Activated naive CD4-positive, alpha-beta T cell treated with anti-CD3 and anti-CD28 coated beads, Interleukin-2, amount 10 ng/mL, durations not matched to agents 7 days and 5 days (primary cell): Measurements from ENCODE around the gene PAEP.

Experiments used
- CTCF ChIA-PET: fragments of 350-600 bp; sonication (Branson Sonifier 250); formaldehyde crosslinking; loops from one replicate; lab custom pipeline; 2021; ENCODE audit warnings: antibody characterized with exemption; lab: Charles Lee
- DNase-seq: peaks from one replicate; pipeline ENCODE4 v3.0.0-alpha.2; 2020
- H3K27ac Mint-ChIP-seq: one replicate; pipeline ENCODE4 v1.8.0; 2021; ENCODE audit warnings: mild to moderate bottlenecking, moderate library complexity, mixed read lengths
- H3K27me3 Mint-ChIP-seq: one replicate; pipeline ENCODE4 v1.8.0; 2021; ENCODE audit warnings: mild to moderate bottlenecking, mixed read lengths
- H3K36me3 Mint-ChIP-seq: one replicate; pipeline ENCODE4 v1.8.0; 2021; ENCODE audit warnings: mixed read lengths
- H3K4me1 Mint-ChIP-seq: one replicate; pipeline ENCODE4 v1.8.0; 2021; ENCODE audit warnings: mixed read lengths
- H3K4me3 Mint-ChIP-seq: one replicate; pipeline ENCODE4 v1.8.0; 2021; ENCODE audit warnings: mild to moderate bottlenecking, moderate library complexity, mixed read lengths
- H3K9me3 Mint-ChIP-seq: one replicate; pipeline ENCODE4 v1.8.0; 2021; ENCODE audit warnings: mixed read lengths

Gene PAEP

DNA sequence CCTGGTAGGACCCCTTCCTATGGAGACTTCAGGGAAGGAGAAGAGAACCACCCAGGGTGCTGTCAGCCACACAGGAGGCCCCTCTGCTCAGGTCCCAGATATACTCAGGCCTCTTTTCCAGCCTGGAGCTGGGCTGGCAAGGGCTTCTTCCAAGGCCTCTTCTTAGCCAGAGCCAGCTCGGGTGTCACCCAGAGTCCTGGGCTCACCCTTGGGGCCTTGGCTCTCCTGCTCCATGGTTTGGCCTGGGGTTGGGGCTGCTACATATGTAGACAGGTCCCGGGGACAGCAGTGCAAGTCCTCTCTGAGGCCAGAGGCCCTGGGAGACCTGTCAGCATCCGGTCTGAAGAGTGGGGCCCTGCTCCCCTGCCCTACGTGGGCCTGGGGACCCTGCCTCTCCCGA, 22.8 kb downstream of the PAEP start:
- H3K4me3 Mint-ChIP-seq = no peak overlapping the region
- H3K36me3 Mint-ChIP-seq = no peaks in the 10 kb centered on the region
- no peak for DNase-seq
- H3K27ac Mint-ChIP-seq = no peak overlapping the region
- H3K9me3 Mint-ChIP-seq = no peaks in the 10 kb centered on the region
- no peaks in the 10 kb centered on the region for H3K4me1 Mint-ChIP-seq
- H3K27me3 Mint-ChIP-seq = peaks cover 3% of the 10 kb centered on the region
- CTCF ChIA-PET = no interaction called here

- Mint-ChIP-seq H3K4me3 (no peak overlapping the region), H3K27me3 (peaks cover 3% of the 10 kb centered on the region), H3K4me1 (no peaks in the 10 kb centered on the region), H3K36me3 (no peaks in the 10 kb centered on the region), H3K9me3 (no peaks in the 10 kb centered on the region), H3K27ac (no peak overlapping the region)
- CTCF ChIA-PET = no interaction called here
- no peak for DNase-seq
Measured at GRCh38 chr9:135584934-135585333, 23.4 kb downstream of the PAEP start.

GRCh38 chr9:135586601-135587109, 25.1 kb downstream of the PAEP start:
- Mint-ChIP-seq H3K4me1 (no peaks in the 10 kb centered on the region), H3K27me3 (peaks cover 3% of the 10 kb centered on the region), H3K36me3 (no peaks in the 10 kb centered on the region), H3K27ac (no peak overlapping the region), H3K9me3 (no peaks in the 10 kb centered on the region), H3K4me3 (no peak overlapping the region)
- no peak for DNase-seq
- CTCF ChIA-PET = no interaction called here

GRCh38 chr9:135587658-135588057, 26.1 kb downstream of the PAEP start:
- Mint-ChIP-seq H3K4me1 (no peaks in the 10 kb centered on the region), H3K36me3 (no peaks in the 10 kb centered on the region), H3K4me3 (no peak overlapping the region), H3K27ac (no peak overlapping the region), H3K9me3 (no peaks in the 10 kb centered on the region), H3K27me3 (peaks cover 3% of the 10 kb centered on the region)
- CTCF ChIA-PET = no interaction called here
- no peak for DNase-seq

DNA sequence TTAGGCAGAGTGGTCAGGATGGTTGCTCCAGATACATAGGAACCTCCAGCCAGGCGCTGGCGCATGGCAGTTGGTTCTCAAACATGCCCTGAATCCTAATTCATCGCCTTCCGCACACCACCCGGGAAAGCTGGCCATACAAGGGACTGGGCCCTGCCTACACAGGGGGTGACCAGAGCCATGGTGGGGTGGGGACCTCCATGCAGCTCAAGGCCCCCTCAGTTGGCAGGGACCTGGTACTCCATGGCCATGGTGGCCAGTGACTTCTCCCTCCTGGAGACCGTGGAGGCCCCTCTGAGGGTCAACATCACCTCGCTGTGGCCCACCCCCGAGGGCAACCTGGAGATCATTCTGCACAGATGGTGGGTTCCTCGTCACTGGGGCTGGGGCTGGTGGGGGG, 26.8 kb downstream of the PAEP start:
- peaks cover 3% of the 10 kb centered on the region for H3K27me3 Mint-ChIP-seq
- CTCF ChIA-PET = no interaction called here
- no peak for DNase-seq

DNA sequence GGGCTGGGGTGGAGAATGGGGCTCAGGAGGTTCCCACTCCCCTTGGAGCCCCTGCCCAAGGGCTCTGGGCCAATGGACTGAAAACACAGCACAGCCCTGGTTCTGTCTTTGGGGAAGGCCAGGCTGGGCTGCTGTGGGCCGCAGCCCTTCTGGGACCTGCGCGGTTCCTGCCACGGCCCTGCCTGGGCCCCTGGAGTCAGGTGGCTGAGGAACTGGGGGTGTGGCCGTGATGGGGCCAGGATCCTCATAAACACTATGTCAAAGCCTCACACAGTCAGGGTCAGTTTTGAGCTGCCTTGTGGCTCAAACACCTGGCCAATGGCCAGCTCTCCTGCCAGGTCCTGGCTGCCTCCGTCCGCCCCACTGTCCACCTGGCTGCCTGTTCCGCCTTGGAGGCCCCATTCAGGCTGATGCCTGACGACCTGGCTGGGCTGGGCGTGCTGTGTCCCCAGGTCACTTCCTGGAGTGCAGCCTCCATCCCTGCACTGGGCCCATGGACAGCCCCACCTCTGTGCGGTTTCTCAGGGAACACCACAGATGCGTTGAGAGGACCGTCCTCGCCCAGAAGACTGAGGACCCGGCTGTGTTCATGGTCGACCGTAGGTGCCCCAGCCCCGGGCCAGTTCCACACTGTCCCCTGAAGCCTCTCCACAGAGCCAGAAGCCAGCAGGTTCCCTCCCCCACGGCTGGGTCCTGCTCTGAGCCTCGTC, 27.5 kb downstream of the PAEP start:
- Mint-ChIP-seq H3K36me3 (no peaks in the 10 kb centered on the region), H3K27ac (no peak overlapping the region), H3K9me3 (no peaks in the 10 kb centered on the region), H3K27me3 (no peaks in the 10 kb centered on the region), H3K4me3 (no peak overlapping the region), H3K4me1 (no peaks in the 10 kb centered on the region)
- peak; percentile 11 for DNase-seq
- CTCF ChIA-PET = no interaction called here

More for the DNA sequence above, 26.8 kb downstream of the PAEP start:
- Mint-ChIP-seq H3K9me3 (no peaks in the 10 kb centered on the region), H3K4me3 (no peak overlapping the region), H3K36me3 (no peaks in the 10 kb centered on the region), H3K27ac (no peak overlapping the region), H3K4me1 (no peaks in the 10 kb centered on the region)

DNA sequence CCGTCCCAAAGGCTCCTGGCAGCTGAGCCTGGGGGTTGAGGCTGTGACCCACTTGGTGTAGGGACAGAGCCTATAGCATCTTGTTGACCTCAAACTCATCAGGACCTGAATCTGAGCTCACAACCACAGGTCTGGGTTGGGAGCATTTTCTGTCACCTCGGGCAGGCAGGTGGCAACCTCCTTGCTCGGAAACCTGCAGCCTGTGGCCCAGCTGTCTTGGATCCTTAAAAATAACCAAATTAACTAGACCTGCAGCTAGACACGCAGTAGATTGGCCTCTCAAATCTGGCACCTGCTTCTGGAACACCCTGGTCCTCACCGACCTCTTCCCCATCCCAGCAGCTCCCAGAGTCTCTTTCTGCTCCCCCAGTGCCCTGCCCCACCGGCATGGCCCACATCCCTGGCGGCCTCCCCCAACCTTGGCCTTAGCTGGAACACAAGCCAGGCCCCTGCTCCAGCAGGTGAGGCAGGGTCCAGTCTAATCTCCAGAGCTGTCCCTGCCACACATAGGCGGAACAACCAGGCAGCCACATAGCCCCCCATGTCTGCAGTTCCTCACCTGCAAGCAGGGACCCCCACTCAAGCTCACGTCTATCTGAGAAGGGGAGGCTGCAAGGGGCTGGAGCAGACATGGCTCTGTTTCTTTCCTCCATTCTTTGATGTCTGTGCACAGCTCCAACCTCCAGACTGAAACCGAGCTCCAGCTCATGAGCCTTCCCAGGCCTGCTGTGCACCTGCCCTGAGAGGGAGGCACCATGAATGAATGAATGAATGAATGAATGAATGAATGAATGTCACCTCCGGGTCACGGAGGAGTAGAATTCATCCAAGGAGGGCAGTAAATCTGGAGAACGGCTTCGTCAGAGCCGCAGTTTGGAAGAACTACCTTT, 28.3 kb downstream of the PAEP start:
- Mint-ChIP-seq H3K36me3 (no peaks in the 10 kb centered on the region), H3K27ac (no peak overlapping the region), H3K4me1 (no peaks in the 10 kb centered on the region), H3K27me3 (no peaks in the 10 kb centered on the region), H3K4me3 (no peak overlapping the region), H3K9me3 (no peaks in the 10 kb centered on the region)
- peak; percentile 12 for DNase-seq
- CTCF ChIA-PET = no interaction called here

DNA sequence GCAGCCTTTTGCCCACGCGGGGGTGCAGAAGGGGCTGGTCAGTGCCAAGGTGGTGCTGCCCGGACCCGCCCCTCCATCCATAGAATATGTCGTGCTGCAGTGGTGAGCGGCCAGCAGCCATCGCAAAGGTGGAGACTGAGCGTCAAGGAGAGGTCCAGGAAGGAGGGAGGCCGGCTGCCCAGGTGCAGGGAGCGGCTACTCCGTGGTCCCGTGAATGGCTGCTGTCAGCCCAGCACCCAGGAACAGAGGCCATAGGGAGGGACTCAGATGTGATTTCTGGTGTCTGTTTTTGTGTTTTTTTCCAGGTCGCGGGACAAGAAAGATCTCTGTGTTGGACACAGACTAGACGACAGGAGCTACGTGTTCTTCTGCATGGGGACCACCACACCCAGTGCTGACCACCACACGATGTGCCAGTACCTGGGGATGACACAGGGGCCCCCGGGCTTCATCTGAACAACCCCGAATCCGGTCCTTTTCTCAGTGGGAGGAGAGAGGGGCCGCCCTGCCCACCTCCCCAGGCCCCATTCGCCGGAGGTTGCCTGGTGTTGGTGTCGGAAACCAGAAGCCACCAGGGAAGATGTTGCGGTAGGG, 29.0 kb downstream of the PAEP start:
- H3K27ac Mint-ChIP-seq = no peak overlapping the region
- CTCF ChIA-PET = no interaction called here
- no peaks in the 10 kb centered on the region for H3K4me1 Mint-ChIP-seq
- peaks cover 1% of the 10 kb centered on the region for H3K27me3 Mint-ChIP-seq
- DNase-seq = no peak
- no peaks in the 10 kb centered on the region for H3K9me3 Mint-ChIP-seq
- no peak overlapping the region for H3K4me3 Mint-ChIP-seq
- no peaks in the 10 kb centered on the region for H3K36me3 Mint-ChIP-seq

DNA sequence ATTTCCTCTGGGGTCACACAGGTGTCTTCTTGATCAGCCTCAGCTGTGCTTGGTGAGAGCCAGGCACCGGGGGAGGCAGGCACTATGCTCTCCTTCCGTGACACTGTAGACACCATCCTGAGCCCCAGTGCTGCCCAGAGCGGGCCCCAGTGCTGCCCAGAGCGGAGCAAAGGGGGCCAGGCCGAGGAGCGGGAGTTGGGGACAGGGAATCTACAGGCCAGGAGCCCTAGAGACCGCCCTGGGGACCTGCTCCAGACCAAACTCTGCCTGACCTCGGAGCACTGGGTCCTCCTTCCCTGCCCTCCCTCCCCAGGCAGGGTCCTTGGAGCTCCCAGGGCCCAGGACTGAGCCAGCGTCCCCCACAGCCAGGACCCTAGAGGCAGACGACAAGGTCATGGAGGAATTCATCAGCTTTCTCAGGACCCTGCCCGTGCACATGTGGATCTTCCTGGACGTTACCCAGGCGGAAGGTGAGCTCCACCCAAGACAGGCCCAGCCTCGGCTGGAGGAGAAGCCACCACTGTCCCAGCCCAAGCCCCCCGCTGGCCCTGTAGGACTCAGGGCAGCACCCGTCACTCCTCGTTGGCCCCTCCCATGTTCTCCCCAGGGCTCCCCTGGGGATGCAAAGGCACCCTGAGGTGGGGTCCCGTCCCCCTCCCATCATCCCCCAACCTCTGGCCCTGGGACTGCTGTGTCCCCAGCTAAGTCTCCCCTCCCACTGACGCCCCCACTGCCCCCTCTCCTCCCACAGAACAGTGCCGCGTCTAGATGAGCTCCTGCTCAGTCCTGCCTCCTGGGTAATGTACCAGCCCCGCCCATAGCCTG, 30.2 kb downstream of the PAEP start:
- Mint-ChIP-seq H3K4me3 (no peak overlapping the region), H3K4me1 (no peaks in the 10 kb centered on the region), H3K9me3 (no peaks in the 10 kb centered on the region), H3K36me3 (no peaks in the 10 kb centered on the region), H3K27me3 (peaks cover 10% of the 10 kb centered on the region), H3K27ac (no peak overlapping the region)
- peak; percentile 10 for DNase-seq
- CTCF ChIA-PET = no interaction called here

- H3K4me1 Mint-ChIP-seq = no peaks in the 10 kb centered on the region
- H3K4me3 Mint-ChIP-seq = no peak overlapping the region
- peaks cover 13% of the 10 kb centered on the region for H3K27me3 Mint-ChIP-seq
- H3K36me3 Mint-ChIP-seq = no peaks in the 10 kb centered on the region
- no peak for DNase-seq
- no peaks in the 10 kb centered on the region for H3K9me3 Mint-ChIP-seq
- no peak overlapping the region for H3K27ac Mint-ChIP-seq
- CTCF ChIA-PET = no interaction called here
Measured at GRCh38 chr9:135592331-135592590, 30.7 kb downstream of the PAEP start.

DNA sequence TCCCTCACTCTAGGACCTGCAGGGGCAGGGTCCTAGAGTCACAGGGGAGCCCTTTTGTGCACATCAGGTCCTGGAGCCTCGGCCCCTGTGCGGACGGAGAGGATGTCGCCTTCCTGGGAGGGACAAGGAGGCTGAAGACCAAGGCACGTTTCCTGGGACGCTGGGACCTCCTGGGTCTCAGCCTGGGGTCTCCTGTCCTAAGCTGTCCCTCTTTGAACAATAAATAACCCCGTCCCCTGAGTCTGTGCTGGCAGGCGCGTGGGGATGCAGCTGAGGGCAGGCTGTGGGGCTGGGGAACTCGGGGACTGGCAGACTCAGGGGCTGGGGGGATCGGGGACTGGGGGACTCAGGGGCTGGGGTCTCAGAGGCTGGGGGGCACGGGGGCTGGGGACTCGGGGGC, 31.1 kb downstream of the PAEP start:
- CTCF ChIA-PET = no interaction called here
- H3K4me1 Mint-ChIP-seq = no peaks in the 10 kb centered on the region
- DNase-seq = peak; percentile 2
- peaks cover 15% of the 10 kb centered on the region for H3K27me3 Mint-ChIP-seq
- no peak overlapping the region for H3K4me3 Mint-ChIP-seq
- no peak overlapping the region for H3K27ac Mint-ChIP-seq
- no peaks in the 10 kb centered on the region for H3K9me3 Mint-ChIP-seq
- no peaks in the 10 kb centered on the region for H3K36me3 Mint-ChIP-seq

- H3K36me3 Mint-ChIP-seq = no peaks in the 10 kb centered on the region
- H3K4me3 Mint-ChIP-seq = no peak overlapping the region
- no peaks in the 10 kb centered on the region for H3K9me3 Mint-ChIP-seq
- CTCF ChIA-PET = interaction anchor here (0.6 kb wide), 1 partner anchor 30 kb away, joined by 3 read pairs; no protein-coding TSS in a partner anchor
- H3K27ac Mint-ChIP-seq = no peak overlapping the region
- no peaks in the 10 kb centered on the region for H3K4me1 Mint-ChIP-seq
- peaks cover 19% of the 10 kb centered on the region for H3K27me3 Mint-ChIP-seq
- DNase-seq = no peak
Measured at GRCh38 chr9:135596211-135596610, 34.7 kb downstream of the PAEP start.

DNA sequence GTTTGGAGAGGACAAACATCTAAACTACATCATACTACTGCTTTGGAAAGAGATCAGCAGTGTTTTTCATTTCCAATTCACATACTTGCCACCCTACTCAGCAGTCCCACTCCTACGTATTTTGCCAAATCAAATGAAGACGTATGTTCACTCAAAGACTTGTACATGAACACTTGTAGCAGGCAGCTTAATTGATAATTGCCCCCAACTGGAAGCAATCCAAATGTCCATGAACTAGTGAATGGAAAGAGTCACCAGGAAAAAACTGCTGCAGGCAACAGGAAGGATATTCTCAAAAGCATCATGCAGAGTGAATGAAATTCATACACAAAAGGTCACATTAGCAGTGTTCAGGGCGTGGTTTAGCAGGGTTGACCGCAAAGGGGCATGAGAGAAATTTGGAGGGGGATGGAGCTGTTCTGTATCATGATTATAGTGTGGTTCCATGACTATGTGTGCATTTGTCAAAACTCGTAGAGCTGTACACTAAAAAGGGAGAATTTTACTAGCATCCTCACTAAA, 38.8 kb downstream of the PAEP start:
- CTCF ChIA-PET = no interaction called here
- no peaks in the 10 kb centered on the region for H3K4me1 Mint-ChIP-seq

DNA sequence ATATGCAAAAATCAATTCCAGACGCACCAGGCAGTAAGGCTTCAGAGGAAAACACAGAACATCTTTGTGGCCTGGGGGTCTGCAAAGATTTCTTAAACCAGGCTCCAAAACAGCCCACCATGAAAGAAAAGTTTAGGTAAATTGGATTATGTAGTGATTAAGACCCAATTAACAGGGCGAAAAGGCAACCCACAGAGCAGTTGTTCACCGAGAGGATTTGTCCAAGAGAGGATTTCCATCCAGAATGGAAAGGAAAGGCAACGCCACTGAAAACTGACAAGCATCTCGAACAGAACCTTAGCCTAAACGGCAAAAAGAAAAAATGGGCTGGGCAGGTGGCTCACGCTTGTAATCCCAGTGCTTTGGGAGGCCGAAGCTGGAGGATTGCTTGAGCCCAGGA, 40.4 kb downstream of the PAEP start:
- H3K36me3 Mint-ChIP-seq = no peaks in the 10 kb centered on the region
- H3K4me3 Mint-ChIP-seq = no peak overlapping the region
- CTCF ChIA-PET = no interaction called here
- H3K27ac Mint-ChIP-seq = no peak overlapping the region
- H3K27me3 Mint-ChIP-seq = peaks cover 16% of the 10 kb centered on the region
- H3K9me3 Mint-ChIP-seq = no peaks in the 10 kb centered on the region
- no peaks in the 10 kb centered on the region for H3K4me1 Mint-ChIP-seq
- peak; percentile 11 for DNase-seq

More for the DNA sequence above, 38.8 kb downstream of the PAEP start:
- no peaks in the 10 kb centered on the region for H3K36me3 Mint-ChIP-seq
- no peak for DNase-seq
- H3K4me3 Mint-ChIP-seq = no peak overlapping the region
- no peaks in the 10 kb centered on the region for H3K9me3 Mint-ChIP-seq
- H3K27me3 Mint-ChIP-seq = peaks cover 29% of the 10 kb centered on the region
- no peak overlapping the region for H3K27ac Mint-ChIP-seq
